Measurements from ENCODE around the gene ZNF446. TPM values are rescaled to one million over a fixed set of nuclear protein-coding genes. Genes with fewer than 3 reads are reported as not detected.

Gene ZNF446
- total and polyA plus RNA-seq, 12 donors = 4.2 to 11.1 (median 5.7) TPM

- ATAC-seq = peak; percentile 89 to 96 (median 93)
- Histone ChIP-seq H3K9me3 (no peaks in the 10 kb centered on the region), H3K4me1 (peaks cover 11 to 54% (median 39%) of the 10 kb centered on the region in 9 donors), H3K36me3 (peaks cover 0 to 24% (median 16%) of the 10 kb centered on the region in 9 donors), H3K27me3 (no peaks in the 10 kb centered on the region), H3K4me3 (peak within 1 kb of the TSS; percentile 56 to 98 (median 82)), H3K27ac (peak within 1 kb of the TSS; percentile 71 to 98 (median 94))
- DNase-seq = peak; percentile 88 to 93
- intact Hi-C loops (cut with DNase I) = loop anchor here in 3 of 10 donors (1.0 to 2.0 kb wide), 4 partner anchors 20 to 56 kb away; partner anchors contain the start of gene TRIM28 (in 2 of the 3)
- TF ChIP-seq, protein P1, sequence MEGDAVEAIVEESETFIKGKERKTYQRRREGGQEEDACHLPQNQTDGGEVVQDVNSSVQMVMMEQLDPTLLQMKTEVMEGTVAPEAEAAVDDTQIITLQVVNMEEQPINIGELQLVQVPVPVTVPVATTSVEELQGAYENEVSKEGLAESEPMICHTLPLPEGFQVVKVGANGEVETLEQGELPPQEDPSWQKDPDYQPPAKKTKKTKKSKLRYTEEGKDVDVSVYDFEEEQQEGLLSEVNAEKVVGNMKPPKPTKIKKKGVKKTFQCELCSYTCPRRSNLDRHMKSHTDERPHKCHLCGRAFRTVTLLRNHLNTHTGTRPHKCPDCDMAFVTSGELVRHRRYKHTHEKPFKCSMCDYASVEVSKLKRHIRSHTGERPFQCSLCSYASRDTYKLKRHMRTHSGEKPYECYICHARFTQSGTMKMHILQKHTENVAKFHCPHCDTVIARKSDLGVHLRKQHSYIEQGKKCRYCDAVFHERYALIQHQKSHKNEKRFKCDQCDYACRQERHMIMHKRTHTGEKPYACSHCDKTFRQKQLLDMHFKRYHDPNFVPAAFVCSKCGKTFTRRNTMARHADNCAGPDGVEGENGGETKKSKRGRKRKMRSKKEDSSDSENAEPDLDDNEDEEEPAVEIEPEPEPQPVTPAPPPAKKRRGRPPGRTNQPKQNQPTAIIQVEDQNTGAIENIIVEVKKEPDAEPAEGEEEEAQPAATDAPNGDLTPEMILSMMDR (IDR thresholded peaks at IDR 0.05) = peak; percentile 42 to 78 (median 59)
- WGBS, 2 donors = 1% methylated on average over 84 to 87 of the region's 87 CpGs
Measured at GRCh38 chr19:58519355-58520256, 43.5 kb downstream of the ZNF446 start, which contains the start of gene ZBTB45. TSS of gene ZBTB45 (minus strand) at chr19:58519810. CDS start at chr19:58517673, 2,137 bp downstream.

- TF ChIP-seq, protein P1 (IDR thresholded peaks at IDR 0.05) = no peak
Measured at GRCh38 chr19:58520257-58520599, 44.1 kb downstream of the ZNF446 start.

GRCh38 chr19:58521651-58522050, 45.5 kb downstream of the ZNF446 start:
- DNase-seq (no peak), ATAC-seq (no peak)
- no peaks in the 10 kb centered on the region for H3K9me3 ChIP-seq
- intact Hi-C loops (cut with DNase I) = no loop called here
- peaks cover 0 to 10% (median 7%) of the 10 kb centered on the region in 9 donors for H3K36me3 ChIP-seq
- H3K27ac ChIP-seq = no peak overlapping the region
- H3K4me1 ChIP-seq = peaks cover 8 to 35% (median 28%) of the 10 kb centered on the region in 9 donors
- H3K27me3 ChIP-seq = no peaks in the 10 kb centered on the region
- TF ChIP-seq, protein P1 (IDR thresholded peaks at IDR 0.05) = no peak
- H3K4me3 ChIP-seq = no peak overlapping the region
- WGBS, 2 donors = 70 to 74% methylated on average over 4 of the region's 4 CpGs

More at GRCh38 chr19:58520257-58520599, 44.1 kb downstream of the ZNF446 start:
- peak in 1 of 8 donors; percentile 58 for ATAC-seq
- H3K27me3 ChIP-seq = no peaks in the 10 kb centered on the region
- 8 to 15% methylated on average over 7 of the region's 7 CpGs for WGBS, 2 donors
- H3K9me3 ChIP-seq = no peaks in the 10 kb centered on the region
- no peak for DNase-seq
- H3K36me3 ChIP-seq = peaks cover 0 to 24% (median 16%) of the 10 kb centered on the region in 9 donors
- peak overlapping the region; percentile 71 to 98 (median 94) for H3K27ac ChIP-seq
- H3K4me3 ChIP-seq = peak overlapping the region; percentile 56 to 98 (median 82)
- intact Hi-C loops (cut with DNase I) = loop anchor here in 1 of 10 donors (1.0 kb wide), 1 partner anchor 24 kb away; the partner anchor contains the start of gene TRIM28
- peaks cover 11 to 48% (median 33%) of the 10 kb centered on the region in 9 donors for H3K4me1 ChIP-seq

GRCh38 chr19:58522709-58523108, 46.6 kb downstream of the ZNF446 start:
- no peaks in the 10 kb centered on the region for H3K9me3 ChIP-seq
- H3K36me3 ChIP-seq = no peaks in the 10 kb centered on the region
- TF ChIP-seq, protein P1 (IDR thresholded peaks at IDR 0.05) = no peak
- H3K4me3 ChIP-seq = no peak overlapping the region
- intact Hi-C loops (cut with DNase I) = no loop called here
- no peak for ATAC-seq
- H3K27me3 ChIP-seq = no peaks in the 10 kb centered on the region
- WGBS, 2 donors = 78 to 86% methylated on average over 3 of the region's 3 CpGs
- no peak for DNase-seq
- peaks cover 8 to 25% (median 18%) of the 10 kb centered on the region in 9 donors for H3K4me1 ChIP-seq
- no peak overlapping the region for H3K27ac ChIP-seq
